Suprapubic skin (tissue), 3 donors: Measurements from ENCODE around the gene AMACR.

ENCODE experiments used
- EP300 ChIP-seq: sonication (generic); formaldehyde crosslinking; IDR thresholded peaks from one replicate; pipeline ENCODE4 v1.6.1; 2017; ENCODE audit warnings: antibody characterized with exemption
- TF ChIP-seq, protein P1 (sequence below), 2 donors: fragments of 200-600 bp in 1 of 2; fragments of 450-650 bp in 1 of 2; sonication (generic) in 1 of 2; IDR thresholded peaks; one replicate each; pipeline ENCODE4 v1.5.1; 2016 to 2019; ENCODE audit warnings: antibody characterized with exemption in 2 of 2, mild to moderate bottlenecking in 1 of 2, moderate library complexity in 1 of 2

DNA sequence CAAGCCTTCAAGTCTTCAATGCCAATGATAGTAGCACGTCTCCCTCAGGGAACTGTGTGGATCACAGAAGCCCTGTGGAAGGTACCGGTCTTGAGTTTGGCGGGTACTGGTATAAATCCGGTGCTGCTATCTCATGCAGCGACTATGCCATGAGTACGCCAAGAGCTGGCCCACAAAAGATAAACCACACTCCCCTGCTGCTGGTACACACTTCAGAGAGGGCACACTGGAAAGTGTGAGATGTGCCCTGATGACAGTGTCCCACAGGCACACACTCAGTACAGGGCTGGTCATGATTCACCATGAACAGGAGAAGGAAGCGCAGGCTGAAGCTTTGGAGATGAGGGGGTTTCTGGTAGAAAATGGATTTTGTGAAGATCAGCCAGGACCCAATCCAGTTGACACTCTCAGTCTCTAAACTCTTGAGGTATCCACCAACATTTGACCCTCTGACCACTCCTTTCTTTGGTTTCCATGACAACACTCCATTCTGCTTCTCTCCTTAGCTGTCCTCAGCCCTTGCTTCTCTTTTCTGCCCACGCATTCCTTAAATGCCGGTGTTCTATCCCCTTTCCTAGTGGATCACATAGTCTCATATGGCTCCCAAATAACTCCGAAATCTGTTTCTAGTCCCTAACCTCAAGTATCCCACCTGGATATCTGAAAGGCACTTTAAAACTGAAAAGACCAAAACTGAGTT, 5.1 kb downstream of the AMACR start:
- TF ChIP-seq, protein P1, sequence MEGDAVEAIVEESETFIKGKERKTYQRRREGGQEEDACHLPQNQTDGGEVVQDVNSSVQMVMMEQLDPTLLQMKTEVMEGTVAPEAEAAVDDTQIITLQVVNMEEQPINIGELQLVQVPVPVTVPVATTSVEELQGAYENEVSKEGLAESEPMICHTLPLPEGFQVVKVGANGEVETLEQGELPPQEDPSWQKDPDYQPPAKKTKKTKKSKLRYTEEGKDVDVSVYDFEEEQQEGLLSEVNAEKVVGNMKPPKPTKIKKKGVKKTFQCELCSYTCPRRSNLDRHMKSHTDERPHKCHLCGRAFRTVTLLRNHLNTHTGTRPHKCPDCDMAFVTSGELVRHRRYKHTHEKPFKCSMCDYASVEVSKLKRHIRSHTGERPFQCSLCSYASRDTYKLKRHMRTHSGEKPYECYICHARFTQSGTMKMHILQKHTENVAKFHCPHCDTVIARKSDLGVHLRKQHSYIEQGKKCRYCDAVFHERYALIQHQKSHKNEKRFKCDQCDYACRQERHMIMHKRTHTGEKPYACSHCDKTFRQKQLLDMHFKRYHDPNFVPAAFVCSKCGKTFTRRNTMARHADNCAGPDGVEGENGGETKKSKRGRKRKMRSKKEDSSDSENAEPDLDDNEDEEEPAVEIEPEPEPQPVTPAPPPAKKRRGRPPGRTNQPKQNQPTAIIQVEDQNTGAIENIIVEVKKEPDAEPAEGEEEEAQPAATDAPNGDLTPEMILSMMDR (IDR thresholded peaks at IDR 0.05): no peak
- TF ChIP-seq EP300: no peak
